Measurements from ENCODE around the gene BCAS1.

BCAS1 gene

DNA sequence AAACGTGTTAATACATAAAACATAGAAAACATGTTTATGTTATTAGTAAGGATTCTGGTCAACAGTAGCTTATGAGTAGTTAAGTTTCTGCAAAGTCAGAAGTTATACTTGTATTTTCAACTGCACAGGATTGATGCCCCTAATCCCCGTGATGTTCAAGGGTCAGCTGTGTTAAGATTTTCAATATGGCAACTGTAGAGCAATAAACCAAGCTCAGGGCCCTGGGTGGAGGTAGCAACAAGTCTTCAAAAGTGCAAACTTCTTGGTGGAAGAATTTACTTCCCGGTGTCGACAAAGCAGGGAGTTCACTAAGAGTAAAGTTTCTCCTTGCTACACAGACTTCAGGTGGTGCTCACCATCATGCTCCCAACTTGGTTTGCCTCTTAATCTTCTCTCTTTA lies 4.1 kb upstream of the BCAS1 start:
- peaks cover 36% of the 10 kb centered on the region for H3K4me1 ChIP-seq (ENCODE audit: low read length)
- H2AFZ ChIP-seq (ENCODE audit: low read length) = no peak overlapping the region
- no peaks in the 10 kb centered on the region for H3K27me3 ChIP-seq (replicated peaks; ENCODE audit: insufficient read depth, low read length)
- no peak overlapping the region for H3K4me2 ChIP-seq (ENCODE audit: low read depth, low read length)
- no peaks in the 10 kb centered on the region for H3K9me2 ChIP-seq (replicated peaks; ENCODE audit: insufficient read depth, low read length)
- no peaks in the 10 kb centered on the region for H4K20me1 ChIP-seq (ENCODE audit: insufficient read depth, low read length)
- H3F3A ChIP-seq (ENCODE audit: insufficient read depth, low read length) = peaks cover 16% of the 10 kb centered on the region
- H3K79me2 ChIP-seq (ENCODE audit: low read length) = no peaks in the 10 kb centered on the region
- H3K9ac ChIP-seq (ENCODE audit: low read length) = no peak overlapping the region
- no peaks in the 10 kb centered on the region for H3K9me3 ChIP-seq (replicated peaks; ENCODE audit: insufficient read depth, low read length)
- no peak overlapping the region for H3K4me3 ChIP-seq (ENCODE audit: low read length)
- no peak overlapping the region for H3K27ac ChIP-seq (ENCODE audit: low read length)
- no peaks in the 10 kb centered on the region for H3K36me3 ChIP-seq (replicated peaks; ENCODE audit: insufficient read depth, low read length)
- DNase-seq = no peak
- no peak for TF ChIP-seq EZH2phosphoT487 (IDR thresholded peaks at IDR 0.05; ENCODE audit: low read length)
- no peak for TF ChIP-seq CTCF (IDR thresholded peaks at IDR 0.05; ENCODE audit: low read length)

DNA sequence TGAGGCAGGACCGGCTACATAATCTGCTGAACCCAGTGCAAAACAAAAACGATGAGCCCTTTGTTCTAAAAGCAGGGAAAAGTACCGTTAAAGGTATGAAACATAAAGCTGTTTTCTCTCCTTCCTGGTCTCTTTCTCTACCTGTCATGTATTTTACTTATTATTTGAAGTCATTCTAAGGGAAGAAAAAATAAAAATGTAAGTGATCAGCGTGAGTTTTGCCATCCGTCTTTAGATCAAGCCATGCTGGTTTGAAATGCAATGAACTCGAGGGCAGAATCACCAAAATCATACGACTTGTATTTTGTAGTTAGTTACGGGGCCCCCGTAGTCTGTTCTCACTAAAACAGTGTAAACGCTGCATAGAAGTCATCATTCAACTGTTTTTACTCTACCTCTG lies 2.9 kb upstream of the BCAS1 start:
- Histone ChIP-seq H3K27me3 (replicated peaks; ENCODE audit: insufficient read depth, low read length) (no peaks in the 10 kb centered on the region), H4K20me1 (ENCODE audit: insufficient read depth, low read length) (no peaks in the 10 kb centered on the region), H3K9me3 (replicated peaks; ENCODE audit: insufficient read depth, low read length) (no peaks in the 10 kb centered on the region), H3K36me3 (replicated peaks; ENCODE audit: insufficient read depth, low read length) (no peaks in the 10 kb centered on the region), H3K9ac (ENCODE audit: low read length) (no peak overlapping the region), H3K4me2 (ENCODE audit: low read depth, low read length) (no peak overlapping the region), H3K79me2 (ENCODE audit: low read length) (no peaks in the 10 kb centered on the region), H3F3A (ENCODE audit: insufficient read depth, low read length) (peaks cover 6% of the 10 kb centered on the region), H3K27ac (ENCODE audit: low read length) (no peak overlapping the region), H3K9me2 (replicated peaks; ENCODE audit: insufficient read depth, low read length) (no peaks in the 10 kb centered on the region), H2AFZ (ENCODE audit: low read length) (no peak overlapping the region), H3K4me3 (ENCODE audit: low read length) (no peak overlapping the region), H3K4me1 (ENCODE audit: low read length) (peaks cover 28% of the 10 kb centered on the region)
- TF ChIP-seq CTCF (IDR thresholded peaks at IDR 0.05; ENCODE audit: low read length) = no peak
- TF ChIP-seq EZH2 (optimal IDR thresholded peaks at IDR 0.05; ENCODE audit: low read depth, low read length) = no peak
- TF ChIP-seq EZH2phosphoT487 (IDR thresholded peaks at IDR 0.05; ENCODE audit: low read length) = no peak
- no peak for DNase-seq

DNA sequence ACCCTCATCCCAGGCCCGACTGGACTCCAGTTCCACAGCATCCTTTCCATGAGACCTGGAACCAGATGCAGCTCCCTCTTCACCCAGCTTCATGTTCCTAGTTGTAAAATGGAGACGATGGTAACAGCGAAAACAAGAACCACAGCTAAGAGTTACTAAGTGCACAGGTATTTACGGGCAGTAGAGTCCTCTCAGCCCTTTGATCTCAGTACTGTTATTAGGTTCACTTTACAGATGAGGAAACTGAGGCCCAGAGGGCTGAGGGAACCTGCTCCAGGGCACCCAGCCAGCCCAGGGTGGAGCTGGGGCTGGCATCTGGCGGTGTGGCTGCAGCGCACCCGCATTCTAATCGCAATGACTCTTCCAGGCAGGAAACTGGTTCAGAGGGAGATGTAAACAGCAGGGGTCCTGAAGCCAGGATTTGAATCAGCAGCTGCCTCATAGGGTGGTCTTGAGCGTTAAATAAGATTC lies 858 bp downstream of the BCAS1 start:
- Histone ChIP-seq H2AFZ (ENCODE audit: low read length) (no peak overlapping the region), H3K36me3 (replicated peaks; ENCODE audit: insufficient read depth, low read length) (no peaks in the 10 kb centered on the region), H3F3A (ENCODE audit: insufficient read depth, low read length) (0 out of 2 replicates have a peak, but pooled peaks cover 3% of the 10 kb centered on the region), H3K9ac (ENCODE audit: low read length) (no peak overlapping the region), H3K27ac (ENCODE audit: low read length) (no peak overlapping the region), H3K79me2 (ENCODE audit: low read length) (no peaks in the 10 kb centered on the region), H3K4me3 (ENCODE audit: low read length) (no peak overlapping the region), H4K20me1 (ENCODE audit: insufficient read depth, low read length) (no peaks in the 10 kb centered on the region), H3K9me3 (replicated peaks; ENCODE audit: insufficient read depth, low read length) (no peaks in the 10 kb centered on the region), H3K4me1 (ENCODE audit: low read length) (peaks cover 11% of the 10 kb centered on the region), H3K9me2 (replicated peaks; ENCODE audit: insufficient read depth, low read length) (no peaks in the 10 kb centered on the region), H3K27me3 (replicated peaks; ENCODE audit: insufficient read depth, low read length) (no peaks in the 10 kb centered on the region), H3K4me2 (ENCODE audit: low read depth, low read length) (no peak overlapping the region)
- TF ChIP-seq CTCF (IDR thresholded peaks at IDR 0.05; ENCODE audit: low read length) = no peak
- TF ChIP-seq EZH2phosphoT487 (IDR thresholded peaks at IDR 0.05; ENCODE audit: low read length) = no peak
- no peak for TF ChIP-seq EZH2 (optimal IDR thresholded peaks at IDR 0.05; ENCODE audit: low read depth, low read length)
- DNase-seq = no peak
